Measurements from ENCODE around the gene TSPAN13. TPM values are rescaled to one million over a fixed set of nuclear protein-coding genes. Genes with fewer than 3 reads are reported as not detected.

Gene TSPAN13
- total and polyA plus RNA-seq, 2 of the 8 experiments (the other 6 are each of a cell fraction or from before 2014, with no cell fraction given) = 15.3 to 28.1 TPM

DNA sequence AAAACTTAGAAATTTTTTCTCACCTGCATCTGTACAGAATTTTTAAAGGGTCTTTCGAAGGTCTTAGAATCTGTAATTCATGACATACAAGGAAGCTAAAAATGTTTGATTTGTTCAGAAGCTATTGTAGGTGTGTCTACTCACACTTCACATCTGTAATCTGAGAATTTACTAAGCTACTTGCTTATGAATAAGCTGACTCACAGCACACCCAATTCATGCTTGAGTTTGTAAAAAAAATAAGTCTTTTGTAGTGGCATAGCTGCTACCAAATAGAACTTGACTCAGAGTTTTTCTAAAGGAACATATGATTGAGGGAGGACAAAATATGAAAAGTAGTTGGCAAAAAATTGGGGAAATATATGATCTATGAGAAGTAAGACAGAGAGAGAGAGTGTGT lies 64.0 kb downstream of the TSPAN13 start (continued):
- TF ChIP-seq, protein P1, sequence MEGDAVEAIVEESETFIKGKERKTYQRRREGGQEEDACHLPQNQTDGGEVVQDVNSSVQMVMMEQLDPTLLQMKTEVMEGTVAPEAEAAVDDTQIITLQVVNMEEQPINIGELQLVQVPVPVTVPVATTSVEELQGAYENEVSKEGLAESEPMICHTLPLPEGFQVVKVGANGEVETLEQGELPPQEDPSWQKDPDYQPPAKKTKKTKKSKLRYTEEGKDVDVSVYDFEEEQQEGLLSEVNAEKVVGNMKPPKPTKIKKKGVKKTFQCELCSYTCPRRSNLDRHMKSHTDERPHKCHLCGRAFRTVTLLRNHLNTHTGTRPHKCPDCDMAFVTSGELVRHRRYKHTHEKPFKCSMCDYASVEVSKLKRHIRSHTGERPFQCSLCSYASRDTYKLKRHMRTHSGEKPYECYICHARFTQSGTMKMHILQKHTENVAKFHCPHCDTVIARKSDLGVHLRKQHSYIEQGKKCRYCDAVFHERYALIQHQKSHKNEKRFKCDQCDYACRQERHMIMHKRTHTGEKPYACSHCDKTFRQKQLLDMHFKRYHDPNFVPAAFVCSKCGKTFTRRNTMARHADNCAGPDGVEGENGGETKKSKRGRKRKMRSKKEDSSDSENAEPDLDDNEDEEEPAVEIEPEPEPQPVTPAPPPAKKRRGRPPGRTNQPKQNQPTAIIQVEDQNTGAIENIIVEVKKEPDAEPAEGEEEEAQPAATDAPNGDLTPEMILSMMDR (IDR thresholded peaks at IDR 0.05; ENCODE audit: control extremely low read depth in 1 of 3, insufficient read depth in 1 of 3, low read depth in 1 of 3, low read length in 3 of 3) = no peak
